Gastroesophageal sphincter (tissue), 3 donors: ENCODE measurements around the gene OR4Q3.
"Not testable (repeated sequence)": the region's sequence is repeated elsewhere in the genome, so short reads cannot be mapped to it uniquely, and the experiment has no call there.

Experiments used
- CTCF ChIP-seq, 4 experiments: fragments of 200-600 bp in 2 of 4; fragments of 450-650 bp in 2 of 4; sonication (generic) in 1 of 4; IDR thresholded peaks; one replicate each; pipeline ENCODE4 v1.5.1; 2017 to 2019; ENCODE audit warnings: antibody characterized with exemption in 4 of 4, mild to moderate bottlenecking in 2 of 4, moderate library complexity in 2 of 4
- EP300 ChIP-seq: sonication (generic); formaldehyde crosslinking; IDR thresholded peaks from one replicate; pipeline ENCODE4 v1.6.1; 2017; ENCODE audit warnings: antibody characterized with exemption, mild to moderate bottlenecking
- POLR2AphosphoS5 ChIP-seq: sonication (generic); formaldehyde crosslinking; IDR thresholded peaks from one replicate; pipeline ENCODE4 v1.6.1; 2017; ENCODE audit warnings: antibody characterized with exemption

- not testable (repeated sequence) for TF ChIP-seq CTCF (IDR thresholded peaks at IDR 0.05); EP300; POLR2AphosphoS5
These were observed 53.2 kb downstream of the OR4Q3 start for GRCh38 chr14:19796520-19797108.
